ENCODE measurements around the gene CYP11A1.

CYP11A1 gene

GRCh38 chr15:74293021-74293810 lies 74.2 kb downstream of the CYP11A1 start:
- DNase-seq = no peak

- DNase-seq = peak; percentile 92
These were observed 76.1 kb downstream of the CYP11A1 start for GRCh38 chr15:74291101-74292071.

- no peak for DNase-seq
These were observed 76.8 kb downstream of the CYP11A1 start for GRCh38 chr15:74290645-74291044.

GRCh38 chr15:74289671-74290070 lies 77.8 kb downstream of the CYP11A1 start:
- DNase-seq = no peak
